OCI-LY3 (cell line): ENCODE measurements around the gene ADGRG2.

Source experiments
- H2AFZ ChIP-seq: fragments of 200-600, 300-600 bp; shearing (Covaris generic); 2 replicates; pipeline ENCODE4 v1.6.0; 2014; ENCODE audit warnings: antibody characterized with exemption, low read depth, low read length
- H3K27ac ChIP-seq: fragments of 200-600, 300-600 bp; sonication (generic); 2 replicates; pipeline ENCODE4 v1.5.1; 2014; ENCODE audit warnings: mild to moderate bottlenecking, low read length, moderate library complexity, mixed read lengths
- H3K27me3 ChIP-seq: fragments of 200-600, 300-600 bp; sonication (generic); 2 replicates; pipeline ENCODE4 v1.6.1; 2014; ENCODE audit warnings: low read depth, low read length, mixed read lengths
- H3K36me3 ChIP-seq: fragments of 200-600, 300-600 bp; sonication (generic); replicated peaks from 2 replicates; pipeline ENCODE3; 2014; ENCODE audit warnings: low read depth, low read length, mixed read lengths
- H3K4me1 ChIP-seq: fragments of 300-600, 200-600 bp; sonication (generic); 2 replicates; pipeline ENCODE4 v1.6.1; 2014; ENCODE audit warnings: low read length, mixed read lengths
- H3K4me2 ChIP-seq: fragments of 200-600, 300-600 bp; sonication (generic); 2 replicates; pipeline ENCODE4 v1.6.1; 2014; ENCODE audit warnings: low read length, mixed read lengths
- H3K4me3 ChIP-seq: fragments of 300-600, 200-600 bp; sonication (generic); 2 replicates; pipeline ENCODE4 v1.5.1; 2014; ENCODE audit warnings: antibody characterized with exemption, mild to moderate bottlenecking, low read length, moderate library complexity
- H3K79me2 ChIP-seq: fragments of 300-600, 200-600 bp; shearing (Covaris generic); 2 replicates; pipeline ENCODE4 v1.6.1; 2014; ENCODE audit warnings: mild to moderate bottlenecking, low read length, mixed read lengths
- H3K9ac ChIP-seq: fragments of 300-600, 200-600 bp; shearing (Covaris generic); 2 replicates; pipeline ENCODE4 v1.6.0; 2014; ENCODE audit warnings: mild to moderate bottlenecking, low read length, moderate library complexity
- H3K9me3 ChIP-seq: fragments of 200-600, 300-600 bp; shearing (Covaris generic); 2 replicates; pipeline ENCODE4 v1.6.1; 2014; ENCODE audit warnings: low read length, mixed read lengths; ENCODE audit not compliant: insufficient read depth
- H4K20me1 ChIP-seq: fragments of 200-600, 300-600 bp; sonication (generic); 2 replicates; pipeline ENCODE4 v1.6.1; 2016; ENCODE audit warnings: low read length, mixed read lengths; ENCODE audit not compliant: insufficient read depth
- EZH2phosphoT487 ChIP-seq: fragments of 200-600 bp; shearing (Covaris generic); IDR thresholded peaks from 2 replicates; pipeline ENCODE4 v1.6.1; 2018; ENCODE audit warnings: antibody characterized with exemption, mixed run types, low read depth
- TF ChIP-seq, protein P1 (sequence below): fragments of 200-600, 300-600 bp; sonication (generic); IDR thresholded peaks from 2 replicates; pipeline ENCODE4 v1.5.1; 2014; ENCODE audit warnings: antibody characterized with exemption, low read length, low read depth

Gene ADGRG2

DNA sequence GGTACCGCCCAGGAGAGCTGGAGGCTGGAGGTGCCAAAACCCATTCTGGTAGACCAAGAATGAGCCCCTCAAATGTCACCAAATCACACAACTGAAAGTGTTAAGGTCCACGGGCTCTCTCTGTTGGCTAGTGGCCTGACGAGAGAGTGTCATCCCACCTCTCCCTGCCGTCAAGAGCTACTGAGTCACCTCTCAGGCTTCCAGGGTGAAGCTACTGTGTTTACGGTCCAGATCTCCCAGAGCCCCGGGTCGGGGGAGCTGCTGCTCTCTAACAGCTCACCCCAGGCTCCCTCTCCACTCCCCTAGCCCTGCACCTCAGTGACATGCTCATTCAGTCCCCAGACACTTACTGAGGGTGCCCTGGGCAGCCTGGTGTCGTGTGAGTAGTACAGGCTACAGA lies 59.2 kb downstream of the ADGRG2 start:
- H4K20me1 ChIP-seq = no peaks in the 10 kb centered on the region
- no peaks in the 10 kb centered on the region for H3K36me3 ChIP-seq
- no peaks in the 10 kb centered on the region for H3K27me3 ChIP-seq
- H3K4me2 ChIP-seq = no peak overlapping the region
- no peak overlapping the region for H3K9ac ChIP-seq
- H3K27ac ChIP-seq = no peak overlapping the region
- H2AFZ ChIP-seq = no peak overlapping the region
- no peaks in the 10 kb centered on the region for H3K4me1 ChIP-seq
- H3K4me3 ChIP-seq = no peak overlapping the region
- no peaks in the 10 kb centered on the region for H3K9me3 ChIP-seq
- no peak for TF ChIP-seq EZH2phosphoT487
- TF ChIP-seq, protein P1, sequence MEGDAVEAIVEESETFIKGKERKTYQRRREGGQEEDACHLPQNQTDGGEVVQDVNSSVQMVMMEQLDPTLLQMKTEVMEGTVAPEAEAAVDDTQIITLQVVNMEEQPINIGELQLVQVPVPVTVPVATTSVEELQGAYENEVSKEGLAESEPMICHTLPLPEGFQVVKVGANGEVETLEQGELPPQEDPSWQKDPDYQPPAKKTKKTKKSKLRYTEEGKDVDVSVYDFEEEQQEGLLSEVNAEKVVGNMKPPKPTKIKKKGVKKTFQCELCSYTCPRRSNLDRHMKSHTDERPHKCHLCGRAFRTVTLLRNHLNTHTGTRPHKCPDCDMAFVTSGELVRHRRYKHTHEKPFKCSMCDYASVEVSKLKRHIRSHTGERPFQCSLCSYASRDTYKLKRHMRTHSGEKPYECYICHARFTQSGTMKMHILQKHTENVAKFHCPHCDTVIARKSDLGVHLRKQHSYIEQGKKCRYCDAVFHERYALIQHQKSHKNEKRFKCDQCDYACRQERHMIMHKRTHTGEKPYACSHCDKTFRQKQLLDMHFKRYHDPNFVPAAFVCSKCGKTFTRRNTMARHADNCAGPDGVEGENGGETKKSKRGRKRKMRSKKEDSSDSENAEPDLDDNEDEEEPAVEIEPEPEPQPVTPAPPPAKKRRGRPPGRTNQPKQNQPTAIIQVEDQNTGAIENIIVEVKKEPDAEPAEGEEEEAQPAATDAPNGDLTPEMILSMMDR = no peak
- no peaks in the 10 kb centered on the region for H3K79me2 ChIP-seq

DNA sequence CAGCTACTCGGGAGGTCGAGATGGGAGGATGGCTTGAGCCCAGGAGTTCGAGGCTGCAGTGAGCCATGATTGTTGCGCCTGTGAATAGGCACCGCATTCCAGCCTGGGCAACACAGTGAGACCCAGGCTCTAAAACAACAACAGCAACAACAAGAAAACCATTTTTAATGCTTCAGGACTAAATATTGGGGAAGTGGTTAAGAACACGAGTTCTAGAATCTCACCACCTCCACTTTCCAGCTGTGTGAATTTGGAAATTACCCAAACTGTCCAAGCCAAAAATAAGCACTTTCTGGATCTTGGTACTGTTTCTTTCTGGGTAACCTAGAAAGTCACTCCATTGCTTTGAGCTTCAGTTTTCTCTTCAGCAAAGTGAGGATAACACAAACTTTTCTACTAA lies 63.2 kb downstream of the ADGRG2 start:
- Histone ChIP-seq H3K27ac (no peak overlapping the region), H3K4me1 (no peaks in the 10 kb centered on the region), H3K4me3 (no peak overlapping the region), H3K79me2 (no peaks in the 10 kb centered on the region), H3K27me3 (no peaks in the 10 kb centered on the region), H2AFZ (no peak overlapping the region), H3K9ac (no peak overlapping the region), H3K36me3 (no peaks in the 10 kb centered on the region), H3K4me2 (no peak overlapping the region), H4K20me1 (no peaks in the 10 kb centered on the region), H3K9me3 (no peaks in the 10 kb centered on the region)
- TF ChIP-seq, protein P1 = no peak
- TF ChIP-seq EZH2phosphoT487 = no peak

DNA sequence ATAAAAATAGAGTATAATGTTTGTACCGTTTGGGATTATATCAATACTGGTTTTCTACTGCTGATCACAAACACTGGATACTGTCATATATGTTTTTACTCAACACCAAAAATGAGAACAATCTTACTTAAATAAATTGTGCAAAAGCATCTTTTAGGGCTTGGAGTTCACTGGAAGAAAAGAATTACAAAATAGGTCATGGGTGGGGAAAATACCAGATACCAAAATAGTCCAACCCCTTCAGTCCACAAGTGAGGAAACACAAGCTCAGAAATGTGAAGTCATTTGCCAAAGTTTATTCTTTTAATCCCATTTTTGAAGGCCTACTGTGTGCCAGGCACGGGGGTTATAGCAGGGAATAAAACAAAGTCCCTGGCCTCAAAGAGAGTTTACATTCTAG lies 64.4 kb downstream of the ADGRG2 start:
- Histone ChIP-seq H3K79me2 (no peaks in the 10 kb centered on the region), H3K4me2 (no peak overlapping the region), H3K4me1 (no peaks in the 10 kb centered on the region), H3K27ac (no peak overlapping the region), H3K9me3 (no peaks in the 10 kb centered on the region), H3K9ac (no peak overlapping the region), H3K4me3 (no peak overlapping the region), H3K27me3 (no peaks in the 10 kb centered on the region), H3K36me3 (no peaks in the 10 kb centered on the region), H4K20me1 (no peaks in the 10 kb centered on the region), H2AFZ (no peak overlapping the region)
- no peak for TF ChIP-seq EZH2phosphoT487
- TF ChIP-seq, protein P1 = no peak

DNA sequence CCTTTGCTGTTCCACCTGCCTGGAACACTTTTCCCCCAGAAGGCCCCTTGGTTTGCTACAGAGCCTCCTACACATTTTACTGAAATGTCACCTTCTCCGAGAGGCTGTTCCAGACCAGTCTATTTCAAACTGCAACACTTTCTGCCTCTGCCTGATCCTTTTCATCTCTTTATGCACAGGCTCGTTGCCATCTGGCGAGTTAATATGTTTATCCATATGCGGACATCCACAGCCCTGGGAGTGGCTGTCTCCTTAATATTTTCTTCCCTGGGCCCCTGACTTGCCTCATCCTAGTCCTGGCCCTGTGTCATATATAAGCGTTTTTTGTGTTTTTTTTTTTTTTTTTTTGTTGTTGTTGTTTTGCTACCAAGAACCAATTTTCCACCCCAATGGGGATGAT lies 73.2 kb downstream of the ADGRG2 start:
- Histone ChIP-seq H3K9me3 (no peaks in the 10 kb centered on the region), H2AFZ (no peak overlapping the region), H3K27ac (no peak overlapping the region), H3K4me1 (no peaks in the 10 kb centered on the region), H3K27me3 (no peaks in the 10 kb centered on the region), H3K4me3 (no peak overlapping the region), H4K20me1 (no peaks in the 10 kb centered on the region), H3K4me2 (no peak overlapping the region), H3K79me2 (no peaks in the 10 kb centered on the region), H3K36me3 (no peaks in the 10 kb centered on the region), H3K9ac (no peak overlapping the region)
- TF ChIP-seq, protein P1 = no peak
- TF ChIP-seq EZH2phosphoT487 = no peak
